MM.1S (cell line): ENCODE data around the gene RPS10.

ENCODE experiments used
- CTCF ChIP-seq: fragments of 300-600 bp; sonication (generic); IDR thresholded peaks from 2 replicates; pipeline ENCODE4 v1.5.1; 2016; ENCODE audit warnings: antibody characterized with exemption, low read length, mixed read lengths
- EZH2 ChIP-seq: fragments of 300-600 bp; sonication (generic); optimal IDR thresholded peaks from 2 replicates; pipeline ENCODE3; 2017; ENCODE audit warnings: low read depth, mild to moderate bottlenecking, antibody characterized with exemption, low read length, mixed read lengths
- EZH2phosphoT487 ChIP-seq: fragments of 300-600 bp; sonication (generic); IDR thresholded peaks from 2 replicates; pipeline ENCODE4 v1.6.1; 2018; ENCODE audit warnings: antibody characterized with exemption, low read length

- TF ChIP-seq CTCF (no peak), EZH2 (no peak), EZH2phosphoT487 (no peak)
These were observed 7.5 kb downstream of the RPS10 start for GRCh38 chr6:34418367-34418766.
